ENCODE data around the gene ZNF324.
A peak's percentile ranks its signal among the peaks of the same experiment; 100 is the strongest.
"Not testable (repeated sequence)": the region's sequence is repeated elsewhere in the genome, so short reads cannot be mapped to it uniquely, and the experiment has no call there.

The ZNF324 gene

GRCh38 chr19:58469241-58470013 is 2.5 kb downstream of the ZNF324 start:
- in situ Hi-C loops (cut with HindIII; ENCODE audit: low pct_ligation_motif_present, low pct_unique_long_range_greater_than_20kb, low sequenced_read_pairs), result no loop called here
- no peak for DNase-seq

- DNase-seq; in situ Hi-C loops (cut with HindIII; ENCODE audit: low pct_ligation_motif_present, low pct_unique_long_range_greater_than_20kb, low sequenced_read_pairs): not testable (repeated sequence)
Observed at GRCh38 chr19:58470837-58471543, 4.1 kb downstream of the ZNF324 start.

- DNase-seq, result no peak
- in situ Hi-C loops (cut with HindIII; ENCODE audit: low pct_ligation_motif_present, low pct_unique_long_range_greater_than_20kb, low sequenced_read_pairs), result no loop called here
Observed at GRCh38 chr19:58471736-58472135, 4.9 kb downstream of the ZNF324 start.

DNA sequence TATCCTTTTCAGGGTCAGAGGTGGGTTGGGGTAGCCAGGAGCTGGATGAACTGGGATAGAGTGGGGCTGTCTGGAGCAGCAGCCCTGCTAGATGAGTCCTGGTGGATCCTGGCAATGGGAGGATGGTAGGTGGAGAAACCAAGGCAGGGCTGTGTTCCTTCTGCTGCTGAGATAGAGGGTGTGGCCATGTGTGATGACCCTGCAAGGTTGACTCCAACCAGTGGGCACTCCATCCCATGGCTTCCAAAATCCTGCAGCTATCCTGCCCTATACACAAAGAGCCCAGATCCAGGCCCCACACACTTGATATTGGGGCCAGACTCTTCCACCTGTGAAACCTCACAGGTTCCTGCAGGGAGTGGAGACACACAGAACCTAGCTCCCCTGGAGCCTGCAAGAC is 6.9 kb downstream of the ZNF324 start:
- in situ Hi-C loops (cut with HindIII; ENCODE audit: low pct_ligation_motif_present, low pct_unique_long_range_greater_than_20kb, low sequenced_read_pairs), result no loop called here
- DNase-seq, result no peak

DNA sequence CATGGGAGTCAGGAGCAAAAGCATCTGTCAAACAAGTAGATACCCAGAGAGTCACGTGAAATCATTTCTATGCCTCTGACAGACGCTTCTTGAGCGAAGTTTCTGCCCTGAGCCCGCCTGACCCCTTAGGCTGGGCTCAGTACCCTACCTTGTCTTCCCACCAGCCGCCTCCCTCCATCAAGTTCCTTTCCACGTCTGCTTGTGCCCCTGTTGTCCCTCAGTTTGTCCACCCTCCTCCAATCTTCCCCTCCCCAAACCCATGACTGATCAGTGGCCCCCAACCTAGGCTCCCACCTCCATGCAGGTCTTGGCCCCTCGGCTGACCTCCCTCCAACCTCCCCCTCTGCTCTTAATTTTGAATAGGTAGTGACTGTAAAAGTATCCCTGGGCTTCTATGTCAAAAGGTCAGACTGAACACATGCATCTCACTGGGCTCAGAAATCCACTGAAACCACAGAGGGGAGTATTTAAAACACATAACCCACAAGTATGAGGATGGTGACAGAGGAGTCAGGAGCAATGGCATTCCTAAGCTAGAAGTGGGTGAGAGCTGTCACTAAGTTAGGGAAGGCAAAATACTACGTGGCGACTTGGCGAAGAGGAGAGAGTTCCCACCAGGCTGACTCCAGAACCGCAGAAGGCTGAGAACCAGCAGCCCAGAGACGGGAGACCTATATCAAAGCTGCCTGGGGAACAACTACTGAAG is 7.6 kb downstream of the ZNF324 start:
- DNase-seq, result peak; percentile 31

GRCh38 chr19:58474997-58475713 is 8.3 kb downstream of the ZNF324 start:
- in situ Hi-C loops (cut with HindIII; ENCODE audit: low pct_ligation_motif_present, low pct_unique_long_range_greater_than_20kb, low sequenced_read_pairs), result no loop called here
- no peak for DNase-seq

More for the DNA sequence above, 7.6 kb downstream of the ZNF324 start:
- in situ Hi-C loops (cut with HindIII; ENCODE audit: low pct_ligation_motif_present, low pct_unique_long_range_greater_than_20kb, low sequenced_read_pairs), result no loop called here

- in situ Hi-C loops (cut with HindIII; ENCODE audit: low pct_ligation_motif_present, low pct_unique_long_range_greater_than_20kb, low sequenced_read_pairs), result no loop called here
- peak; percentile 92 for DNase-seq
Observed at GRCh38 chr19:58475714-58476497, 9.0 kb downstream of the ZNF324 start, which contains the start of gene ZNF446. ZNF446 (plus strand) TSS chr19:58476352; CDS start chr19:58477219, 867 bp downstream.

GRCh38 chr19:58476498-58477015 is 9.7 kb downstream of the ZNF324 start:
- no peak for DNase-seq
- in situ Hi-C loops (cut with HindIII; ENCODE audit: low pct_ligation_motif_present, low pct_unique_long_range_greater_than_20kb, low sequenced_read_pairs), result no loop called here

- DNase-seq, result no peak
- in situ Hi-C loops (cut with HindIII; ENCODE audit: low pct_ligation_motif_present, low pct_unique_long_range_greater_than_20kb, low sequenced_read_pairs), result no loop called here
Observed at GRCh38 chr19:58477130-58477529, 10.2 kb downstream of the ZNF324 start.

DNA sequence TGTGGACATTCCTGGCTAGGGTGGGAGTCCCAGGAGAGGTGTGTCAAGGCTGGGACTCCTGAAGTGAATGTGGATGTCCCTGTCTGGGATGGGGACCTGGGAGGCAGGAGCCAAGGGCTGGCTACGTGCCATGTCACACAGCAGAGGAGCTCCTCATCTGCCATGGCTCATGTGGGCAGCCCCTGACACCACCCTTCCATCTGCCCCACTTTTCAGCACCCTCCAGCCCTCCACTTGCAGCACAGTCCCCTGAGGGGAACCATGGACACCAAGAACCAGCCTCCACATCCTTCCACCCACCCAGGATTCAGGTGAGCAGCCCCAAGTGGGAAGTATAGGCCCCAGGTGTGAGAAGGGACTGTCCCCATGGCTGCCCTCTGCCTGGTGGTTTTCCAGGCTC is 11.0 kb downstream of the ZNF324 start:
- no peak for DNase-seq
- in situ Hi-C loops (cut with HindIII; ENCODE audit: low pct_ligation_motif_present, low pct_unique_long_range_greater_than_20kb, low sequenced_read_pairs), result no loop called here

- no peak for DNase-seq
- in situ Hi-C loops (cut with HindIII; ENCODE audit: low pct_ligation_motif_present, low pct_unique_long_range_greater_than_20kb, low sequenced_read_pairs), result no loop called here
Observed at GRCh38 chr19:58479303-58479702, 12.4 kb downstream of the ZNF324 start.

DNA sequence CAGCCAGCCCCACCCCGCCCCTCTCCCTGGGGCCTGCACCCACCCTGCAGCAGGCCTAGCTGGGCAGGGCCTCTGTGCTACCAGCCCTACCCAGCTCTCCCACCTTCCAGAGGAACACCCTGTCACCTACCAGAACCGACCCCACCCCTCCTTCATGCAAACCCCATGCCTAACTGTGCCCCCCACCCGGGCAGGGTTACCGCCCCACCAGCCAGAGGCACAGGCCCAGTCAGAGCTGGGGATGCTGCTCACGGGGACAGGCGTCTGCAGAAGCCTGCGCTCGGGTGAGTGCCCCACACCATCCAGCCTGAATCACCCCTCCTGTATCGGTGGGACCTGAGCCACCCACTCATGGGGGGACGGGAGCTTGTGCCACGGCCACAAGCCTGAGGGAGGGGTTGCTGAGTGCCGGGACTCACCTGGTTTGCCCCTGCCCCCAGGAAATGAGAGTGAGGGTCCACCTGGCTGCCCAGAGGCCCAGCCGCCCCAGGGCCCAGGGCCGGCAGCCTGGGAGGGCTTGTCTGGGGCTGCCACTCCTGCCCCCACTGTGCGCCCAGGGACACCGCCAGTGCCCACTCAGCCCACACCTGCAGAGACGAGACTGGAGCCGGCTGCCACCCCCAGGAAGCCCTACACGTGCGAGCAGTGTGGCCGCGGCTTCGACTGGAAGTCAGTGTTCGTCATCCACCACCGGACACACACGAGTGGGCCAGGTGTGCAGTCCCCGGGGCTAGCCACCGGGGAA is 13.0 kb downstream of the ZNF324 start:
- in situ Hi-C loops (cut with HindIII; ENCODE audit: low pct_ligation_motif_present, low pct_unique_long_range_greater_than_20kb, low sequenced_read_pairs), result no loop called here
- DNase-seq, result no peak

- in situ Hi-C loops (cut with HindIII; ENCODE audit: low pct_ligation_motif_present, low pct_unique_long_range_greater_than_20kb, low sequenced_read_pairs), result no loop called here
- DNase-seq, result no peak
Observed at GRCh38 chr19:58480481-58480830, 13.6 kb downstream of the ZNF324 start.

DNA sequence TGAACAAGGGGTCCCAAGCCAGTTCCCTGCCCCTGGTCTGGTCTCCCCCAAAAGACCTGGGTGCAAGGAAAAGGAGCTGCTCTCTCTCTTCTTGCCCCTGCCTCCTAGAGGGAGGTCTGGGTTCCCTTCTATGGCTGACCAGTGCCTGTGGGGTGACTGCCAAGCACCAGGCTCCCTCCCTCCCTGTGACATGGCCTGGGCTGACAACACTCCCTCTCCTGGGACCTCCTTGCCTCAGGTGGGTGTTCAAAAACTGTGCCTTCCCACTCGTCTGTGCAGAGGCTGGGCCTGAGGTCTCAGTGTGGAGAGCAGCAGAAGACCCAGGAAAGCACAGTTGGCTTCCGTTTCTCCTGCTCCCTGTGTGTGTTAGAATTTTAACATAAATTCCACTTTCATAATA is 14.0 kb downstream of the ZNF324 start:
- no peak for DNase-seq
- in situ Hi-C loops (cut with HindIII; ENCODE audit: low pct_ligation_motif_present, low pct_unique_long_range_greater_than_20kb, low sequenced_read_pairs), result no loop called here

DNA sequence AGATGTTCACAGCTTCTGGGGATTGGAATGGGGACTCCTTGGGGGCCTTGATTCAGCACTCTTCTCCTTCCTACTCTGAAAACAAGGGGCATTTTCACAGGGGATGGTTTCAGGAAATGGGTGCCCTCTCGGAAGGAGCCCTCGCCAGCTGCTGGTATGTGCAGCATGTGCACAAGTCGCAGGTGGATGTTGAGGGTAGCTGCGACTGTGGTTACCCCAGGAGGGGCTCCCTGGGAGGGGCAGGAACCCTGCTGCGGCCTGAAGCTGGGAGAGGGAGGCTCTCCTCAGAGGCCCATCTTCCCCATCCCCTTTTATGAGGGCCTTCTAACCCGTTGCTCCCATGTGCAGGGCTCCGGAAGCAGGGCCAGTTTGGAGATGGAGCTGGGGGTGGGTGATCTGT is 15.5 kb downstream of the ZNF324 start:
- DNase-seq, result no peak
- in situ Hi-C loops (cut with HindIII; ENCODE audit: low pct_ligation_motif_present, low pct_unique_long_range_greater_than_20kb, low sequenced_read_pairs), result no loop called here

DNA sequence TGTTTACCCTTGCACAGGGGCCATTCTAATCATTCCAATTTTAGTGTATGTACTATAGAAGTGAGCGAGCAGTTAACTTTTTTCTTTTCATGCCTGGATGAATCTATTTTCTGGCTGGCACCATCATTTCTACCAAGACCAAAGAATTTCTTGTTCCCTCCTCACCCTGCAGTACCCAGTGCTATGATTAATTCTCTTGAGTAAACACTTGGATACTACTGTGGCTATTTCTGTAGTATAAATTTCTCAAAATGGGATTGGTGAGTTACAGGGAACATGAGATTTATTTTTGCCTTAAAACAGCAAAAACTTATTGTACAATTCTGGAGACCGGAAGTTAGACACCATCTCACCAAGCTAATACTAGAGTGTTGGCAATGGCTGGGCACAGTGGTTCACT is 16.9 kb downstream of the ZNF324 start:
- in situ Hi-C loops (cut with HindIII; ENCODE audit: low pct_ligation_motif_present, low pct_unique_long_range_greater_than_20kb, low sequenced_read_pairs), result no loop called here
- DNase-seq, result no peak

DNA sequence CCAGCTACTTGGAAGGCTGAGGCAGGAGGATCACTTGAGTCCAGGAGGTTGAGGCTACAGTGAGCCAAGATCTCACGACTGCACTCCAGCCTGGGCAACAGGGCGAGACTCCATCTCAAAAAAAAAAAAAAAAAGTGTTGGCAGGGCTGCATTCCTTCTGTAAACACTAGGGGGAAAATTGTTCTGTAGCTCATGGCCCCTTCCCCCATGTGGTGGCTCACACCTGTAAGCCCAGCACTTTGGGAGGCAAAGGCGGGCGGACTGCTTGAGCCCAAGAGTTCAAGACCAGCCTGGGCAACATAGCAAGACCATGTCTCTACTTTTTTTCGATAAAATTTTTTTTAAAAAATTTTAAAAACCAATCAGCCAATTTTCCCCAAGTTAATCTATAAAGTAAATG is 17.5 kb downstream of the ZNF324 start:
- in situ Hi-C loops (cut with HindIII; ENCODE audit: low pct_ligation_motif_present, low pct_unique_long_range_greater_than_20kb, low sequenced_read_pairs), result not testable (repeated sequence)
- peak; percentile 10 for DNase-seq
